H1 (cell line): ENCODE measurements around the gene TPSB2. TPM values are rescaled to one million over a fixed set of nuclear protein-coding genes. Genes with fewer than 3 reads are reported as not detected.

Source experiments
- CTCF ChIA-PET: fragments of 300-600 bp; sonication (Branson Sonifier 250); formaldehyde crosslinking; loops from one replicate; lab custom pipeline; 2021; ENCODE audit not compliant: partially characterized antibody; lab: Charles Lee
- POLR2A ChIA-PET: fragments of 300-600 bp; sonication (Branson Sonifier 250); formaldehyde crosslinking; loops from one replicate; lab custom pipeline; 2021; ENCODE audit warnings: inconsistent platforms; ENCODE audit not compliant: partially characterized antibody; lab: Charles Lee
- DNase-seq, 2 experiments: peaks; one replicate each; pipeline versions ENCODE4 v3.0.0 to v3.0.0-alpha.2; 2010 to 2022; ENCODE audit warnings: low spot score in 2 of 2, low read depth in 1 of 2, mixed read lengths in 1 of 2
- FAIRE-seq: peaks from 2 replicates; lab custom pipeline; 2011; peaks lifted over from hg19 to GRCh38; lab: Jason Lieb, UNC
- H2AFZ ChIP-seq: 2 replicates; pipeline ENCODE4 v1.8.1; 2012; ENCODE audit warnings: low read length, inconsistent platforms
- H2AK5ac ChIP-seq: 2 replicates; pipeline ENCODE4 v1.6.1; 2013; ENCODE audit warnings: low read depth, low read length
- H2BK120ac ChIP-seq: replicated peaks from 2 replicates; pipeline ENCODE3; 2013; ENCODE audit warnings: low read depth, low read length, inconsistent platforms
- H2BK12ac ChIP-seq: 2 replicates; pipeline ENCODE4 v1.6.1; 2013; ENCODE audit warnings: low read depth, low read length
- H2BK15ac ChIP-seq: 2 replicates; pipeline ENCODE4 v1.6.1; 2013; ENCODE audit warnings: low read length
- H2BK20ac ChIP-seq: 2 replicates; pipeline ENCODE4 v1.6.1; 2013; ENCODE audit warnings: low read length
- H2BK5ac ChIP-seq: 2 replicates; pipeline ENCODE4 v1.6.1; 2013; ENCODE audit warnings: low read depth, low read length
- H3K14ac ChIP-seq: 2 replicates; pipeline ENCODE4 v1.6.1; 2013; ENCODE audit warnings: inconsistent platforms; ENCODE audit not compliant: insufficient read length
- H3K18ac ChIP-seq: 2 replicates; pipeline ENCODE4 v1.6.1; 2013; ENCODE audit warnings: low read length; ENCODE audit errors: extremely low read depth
- H3K23ac ChIP-seq: 2 replicates; pipeline ENCODE4 v1.6.1; 2013; ENCODE audit warnings: inconsistent platforms; ENCODE audit not compliant: insufficient read length
- H3K23me2 ChIP-seq: 2 replicates; pipeline ENCODE4 v1.6.1; 2013; ENCODE audit warnings: low read depth, low read length
- H3K27ac ChIP-seq: 2 replicates; pipeline ENCODE4 v1.6.1; 2011; ENCODE audit warnings: low read depth, low read length, inconsistent platforms
- H3K27me3 ChIP-seq, 4 experiments: replicated peaks in 1 of 4; 1 replicate in 1 of 4; 2 replicates in 3 of 4; pipeline versions ENCODE4 v1.6.1 to v1.8.1; 2011 to 2013; ENCODE audit warnings: low read length in 3 of 4, mild to moderate bottlenecking in 3 of 4, inconsistent platforms in 2 of 4, mixed read lengths in 2 of 4, moderate library complexity in 1 of 4; ENCODE audit not compliant: control insufficient read depth in 3 of 4, insufficient read depth in 3 of 4; ENCODE audit errors: extremely low read depth in 1 of 4
- H3K36me3 ChIP-seq, 4 experiments: 2 replicates each; pipeline versions ENCODE4 v1.6.1 to v1.8.1; 2011 to 2013; ENCODE audit warnings: mild to moderate bottlenecking in 4 of 4, low read length in 3 of 4, moderate library complexity in 2 of 4, control low read depth in 1 of 4, inconsistent platforms in 1 of 4; ENCODE audit not compliant: insufficient read depth in 4 of 4, control insufficient read depth in 2 of 4
- H3K4ac ChIP-seq: replicated peaks from 2 replicates; pipeline ENCODE3; 2013; ENCODE audit warnings: low read length, low read depth, mixed read lengths, inconsistent platforms; ENCODE audit not compliant: insufficient read length
- H3K4me1 ChIP-seq, 4 experiments: replicated peaks in 1 of 4; 1 replicate in 1 of 4; 2 replicates in 3 of 4; pipeline versions ENCODE4 v1.6.1 to v1.8.1; 2011 to 2013; ENCODE audit warnings: low read length in 3 of 4, inconsistent platforms in 2 of 4, mixed read lengths in 1 of 4; ENCODE audit not compliant: insufficient read depth in 4 of 4, control insufficient read depth in 3 of 4
- H3K4me2 ChIP-seq, 2 experiments: 2 replicates each; pipeline versions ENCODE4 v1.6.1 to v1.8.1; 2011 to 2013; ENCODE audit warnings: low read depth in 2 of 2, low read length in 2 of 2, control low read depth in 1 of 2, inconsistent platforms in 1 of 2, mild to moderate bottlenecking in 1 of 2; ENCODE audit not compliant: insufficient read depth in 1 of 2
- H3K4me3 ChIP-seq, 4 experiments: fragments of 200-600, 300-600 bp in 1 of 4; sonication (generic), shearing (Covaris generic), sonication (Bioruptor Twin) in 1 of 4; 2 replicates each; pipeline versions ENCODE4 v1.5.1 to v1.8.1; 2011 to 2016; ENCODE audit warnings: low read length in 4 of 4, low read depth in 3 of 4, control low read depth in 2 of 4, inconsistent platforms in 2 of 4, mild to moderate bottlenecking in 2 of 4, mixed read lengths in 1 of 4, moderate library complexity in 1 of 4; ENCODE audit not compliant: insufficient read depth in 2 of 4; ENCODE audit errors: extremely low read depth in 1 of 4
- H3K56ac ChIP-seq: replicated peaks from 2 replicates; pipeline ENCODE3; 2013; ENCODE audit warnings: low read depth, mild to moderate bottlenecking, mixed read lengths, low read length, inconsistent platforms; ENCODE audit not compliant: insufficient read length
- H3K79me1 ChIP-seq: 2 replicates; pipeline ENCODE4 v1.6.1; 2013; ENCODE audit warnings: low read depth, low read length, control low read depth
- H3K79me2 ChIP-seq, 2 experiments: 2 replicates each; pipeline versions ENCODE4 v1.6.1 to v1.8.1; 2012 to 2013; ENCODE audit warnings: low read length in 2 of 2, mild to moderate bottlenecking in 2 of 2, inconsistent platforms in 1 of 2; ENCODE audit not compliant: insufficient read depth in 2 of 2, control insufficient read depth in 1 of 2
- H3K9ac ChIP-seq, 4 experiments: replicated peaks in 1 of 4; 1 replicate in 1 of 4; 2 replicates in 3 of 4; pipeline versions ENCODE4 v1.6.1 to v1.8.1; 2011 to 2013; ENCODE audit warnings: low read depth in 3 of 4, low read length in 3 of 4, control low read depth in 2 of 4, mild to moderate bottlenecking in 2 of 4, moderate library complexity in 2 of 4, inconsistent platforms in 1 of 4; ENCODE audit errors: extremely low read depth in 1 of 4
- H3K9me3 ChIP-seq, 2 experiments: 2 replicates each; pipeline versions ENCODE4 v1.6.1 to v1.8.1; 2012 to 2013; ENCODE audit warnings: mild to moderate bottlenecking in 2 of 2, moderate library complexity in 2 of 2, control low read depth in 1 of 2, inconsistent platforms in 1 of 2, low read depth in 1 of 2, low read length in 1 of 2, mixed read lengths in 1 of 2; ENCODE audit not compliant: insufficient read depth in 2 of 2
- H4K20me1 ChIP-seq, 2 experiments: replicated peaks in 1 of 2; 2 replicates each; pipeline versions ENCODE3 to v1.8.1; 2011 to 2013; ENCODE audit warnings: inconsistent platforms in 2 of 2, low read length in 2 of 2, mild to moderate bottlenecking in 1 of 2; ENCODE audit not compliant: insufficient read depth in 2 of 2, control insufficient read depth in 1 of 2
- H4K5ac ChIP-seq: 2 replicates; pipeline ENCODE4 v1.6.1; 2013; ENCODE audit warnings: low read length, low read depth, mixed read lengths, inconsistent platforms; ENCODE audit not compliant: insufficient read length
- H4K8ac ChIP-seq: 2 replicates; pipeline ENCODE4 v1.8.0; 2013; ENCODE audit warnings: mild to moderate bottlenecking, moderate library complexity, low read length, inconsistent platforms; ENCODE audit not compliant: insufficient read depth; ENCODE audit errors: extremely low read depth
- H4K91ac ChIP-seq: replicated peaks from 2 replicates; pipeline ENCODE3; 2013; ENCODE audit warnings: low read length, mixed read lengths, inconsistent platforms; ENCODE audit not compliant: insufficient read length
- CHD2 ChIP-seq: IDR thresholded peaks from 2 replicates; pipeline ENCODE4 v1.6.1; 2012; ENCODE audit warnings: low read length, improper control_type of control experiment
- E2F6 ChIP-seq: IDR thresholded peaks from 2 replicates; pipeline ENCODE4 v1.6.1; 2012; ENCODE audit warnings: inconsistent platforms
- EGR1 ChIP-seq: IDR thresholded peaks from 2 replicates; pipeline ENCODE4 v1.6.1; 2011; ENCODE audit warnings: low read depth, low read length, borderline replicate concordance
- HDAC2 ChIP-seq, 2 experiments: fragments of 300-600 bp in 1 of 2; sonication (generic) in 1 of 2; IDR thresholded peaks; 2 replicates each; pipeline ENCODE4 v1.6.1; 2011 to 2012; ENCODE audit warnings: low read depth in 2 of 2, low read length in 2 of 2, mild to moderate bottlenecking in 2 of 2, moderate library complexity in 2 of 2, borderline replicate concordance in 1 of 2, inconsistent platforms in 1 of 2
- HDAC6 ChIP-seq: IDR thresholded peaks from one replicate; pipeline ENCODE4 v1.7.1; 2012; ENCODE audit warnings: low read depth, mild to moderate bottlenecking, inconsistent platforms, low read length, moderate library complexity
- JUND ChIP-seq: IDR thresholded peaks from 2 replicates; pipeline ENCODE4 v1.6.1; 2011; ENCODE audit warnings: mild to moderate bottlenecking, improper control_type of control experiment, low read length
- KDM4A ChIP-seq: IDR thresholded peaks from one replicate; pipeline ENCODE4 v1.7.1; 2012; ENCODE audit warnings: low read depth, mild to moderate bottlenecking, moderate library complexity, low read length, inconsistent platforms; ENCODE audit not compliant: severe bottlenecking
- RNF2 ChIP-seq: fragments of 200-900, 300-1000 bp; sonication (generic); IDR thresholded peaks from 2 replicates; pipeline ENCODE4 v1.7.1; 2016; ENCODE audit warnings: borderline replicate concordance, low read depth, mild to moderate bottlenecking, antibody characterized with exemption, low read length; ENCODE audit not compliant: poor library complexity, severe bottlenecking; ENCODE audit errors: missing control alignments
- SP1 ChIP-seq: IDR thresholded peaks from 2 replicates; pipeline ENCODE4 v1.6.1; 2011; ENCODE audit warnings: low read depth, low read length
- SP2 ChIP-seq: IDR thresholded peaks from 2 replicates; pipeline ENCODE4 v1.6.1; 2012; ENCODE audit warnings: mild to moderate bottlenecking, low read length, inconsistent platforms
- WGBS, 2 experiments: shearing (Covaris generic) in 1 of 2; methylation state at CpG; one replicate each; pipeline versions ENCODE4 v1.1.6 to v1.1.7; 2013 to 2015; ENCODE audit warnings: low lambda C conversion rate in 2 of 2, mixed read lengths in 2 of 2, inconsistent platforms in 1 of 2, low coverage in 1 of 2, missing lambda C conversion rate in 1 of 2; ENCODE audit not compliant: insufficient replicate concordance in 2 of 2, insufficient coverage in 1 of 2, insufficient read length in 1 of 2; ENCODE audit errors: extremely low coverage in 1 of 2, missing lambda C conversion rate in 1 of 2; 5-methylcytosine and 5-hydroxymethylcytosine counted together
- polyA plus RNA-seq, 7 experiments: library from polyadenylated mRNA; depleted of rRNA in 3 of 7; stranded (reverse) in 5 of 7; unstranded in 2 of 7; fragments of >200 nt in 5 of 7; fragments of 200-250 nt in 2 of 7; gene quantifications; 1 replicate in 5 of 7; 2 replicates in 1 of 7; 4 replicates in 1 of 7; pipeline versions ENCODE4 v1.2.1 to v1.2.3, GENCODE V29; 2011 to 2013; ENCODE audit warnings: missing spikeins in 2 of 7, mixed read lengths in 2 of 7
- total RNA-seq: library from RNA; stranded (reverse); fragmentation: NEBNext Ultra II Directional; extraction: Animal tissue kit (Norgen Biotek cat#: 25700); gene quantifications from 2 replicates; pipeline ENCODE4 v1.2.1, GENCODE V29; 2021

TPSB2 gene
- total and polyA plus RNA-seq, 2 of the 8 experiments (the other 6 are each of a cell fraction or from before 2014, with no cell fraction given): 0.08 TPM; not detected in 1

- H3K23me2 ChIP-seq: no peaks in the 10 kb centered on the region
- no peak overlapping the region for H2BK120ac ChIP-seq
- H3K79me1 ChIP-seq: no peaks in the 10 kb centered on the region
- H2AFZ ChIP-seq: no peak overlapping the region
- no peak overlapping the region for H3K4me2 ChIP-seq
- H3K4ac ChIP-seq: no peak overlapping the region
- H3K79me2 ChIP-seq: no peaks in the 10 kb centered on the region
- H2BK20ac ChIP-seq: no peak overlapping the region
- H3K9me3 ChIP-seq: no peaks in the 10 kb centered on the region
- H3K9ac ChIP-seq: no peak overlapping the region
- DNase-seq (no peak), FAIRE-seq (no peak)
- H3K14ac ChIP-seq: no peak overlapping the region
- H2AK5ac ChIP-seq: no peak overlapping the region
- no peak overlapping the region for H3K4me3 ChIP-seq
- H4K5ac ChIP-seq: no peak overlapping the region
- H4K20me1 ChIP-seq: peaks cover 0 to 6% of the 10 kb centered on the region in 2 experiments
- H3K56ac ChIP-seq: no peak overlapping the region
- 98% methylated on average over 22 of the region's 24 CpGs; no CpG with 5 or more reads in 1 of the 2 experiments for WGBS, 2 experiments
- H4K8ac ChIP-seq: no peak overlapping the region
- no peak overlapping the region for H3K18ac ChIP-seq
- H2BK12ac ChIP-seq: no peak overlapping the region
- no peak overlapping the region for H4K91ac ChIP-seq
- H3K36me3 ChIP-seq: peaks cover 2 to 60% (median 9%) of the 10 kb centered on the region in 4 experiments; a peak in 6 of 8 replicates
- H3K27me3 ChIP-seq: no peaks in the 10 kb centered on the region
- ChIA-PET CTCF (no interaction called here), POLR2A (no interaction called here)
- H3K27ac ChIP-seq: no peak overlapping the region
- no peaks in the 10 kb centered on the region for H3K4me1 ChIP-seq
- no peak overlapping the region for H2BK5ac ChIP-seq
- TF ChIP-seq HDAC6: no peak
- no peak for TF ChIP-seq KDM4A
- no peak for TF ChIP-seq JUND
- TF ChIP-seq SP2: no peak
- no peak for TF ChIP-seq SP1
- TF ChIP-seq RNF2: no peak
- TF ChIP-seq HDAC2 (IDR thresholded peaks at IDR 0.05; ENCODE audit: borderline replicate concordance in 1 of 2, low read depth in 2 of 2, low read length in 2 of 2): no peak
- TF ChIP-seq E2F6: no peak
- TF ChIP-seq CHD2: no peak
- TF ChIP-seq EGR1: no peak
- H3K23ac ChIP-seq: no peak overlapping the region
- no peak overlapping the region for H2BK15ac ChIP-seq
Measured at GRCh38 chr16:1217526-1217925, 12.5 kb downstream of the TPSB2 start.
